Measurements from ENCODE around the gene PDE4A.
"Not testable (repeated sequence)": the region's sequence is repeated elsewhere in the genome, so short reads cannot be mapped to it uniquely, and the experiment has no call there.

PDE4A gene

DNA sequence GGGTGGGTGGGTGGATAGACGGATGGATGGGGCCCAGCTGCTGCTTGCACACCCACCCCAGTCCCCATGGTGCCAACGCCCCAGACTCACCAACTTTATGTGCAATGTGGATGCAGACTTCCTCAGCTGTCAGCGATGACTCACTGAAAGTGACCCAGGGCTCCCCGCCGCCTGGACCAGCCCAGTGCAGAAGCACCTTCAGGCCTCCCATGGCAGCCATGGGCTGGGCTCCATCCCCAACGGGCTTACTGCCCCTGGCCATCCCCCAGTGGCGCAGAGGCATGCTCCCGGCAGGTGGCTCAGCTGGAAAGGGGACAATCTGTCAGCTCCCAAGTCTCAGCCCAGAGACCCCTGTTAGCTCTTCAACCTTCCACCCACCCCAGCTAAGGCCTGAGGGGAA, 42.2 kb upstream of the PDE4A start:
- Histone ChIP-seq H2AFZ (ENCODE audit: low read length) (no peak overlapping the region), H3K4me3 (ENCODE audit: low read depth, low read length, poor library complexity, severe bottlenecking) (no peak overlapping the region), H3K36me3 (ENCODE audit: insufficient read depth, low read length) (peaks cover 24% of the 10 kb centered on the region), H3K27ac (ENCODE audit: low read depth, low read length, poor library complexity, severe bottlenecking) (no peak overlapping the region), H3K4me1 (ENCODE audit: insufficient read depth, low read length, severe bottlenecking) (peaks cover 11% of the 10 kb centered on the region), H3K79me2 (ENCODE audit: insufficient read depth, low read length) (peaks cover 8% of the 10 kb centered on the region; the same call in 1 of the 2 replicates), H3K27me3 (ENCODE audit: insufficient read depth, low read length) (no peaks in the 10 kb centered on the region), H3F3A (ENCODE audit: insufficient read depth, low read length) (no peaks in the 10 kb centered on the region), H3K9me2 (ENCODE audit: low read depth, low read length) (no peaks in the 10 kb centered on the region), H3K9ac (ENCODE audit: low read length) (no peak overlapping the region), H3K4me2 (ENCODE audit: low read length) (no peak overlapping the region), H4K20me1 (ENCODE audit: insufficient read depth, low read length) (no peaks in the 10 kb centered on the region), H3K9me3 (ENCODE audit: low read length) (no peaks in the 10 kb centered on the region)
- no peak for TF ChIP-seq EZH2 (IDR thresholded peaks at IDR 0.05; ENCODE audit: borderline replicate concordance, low read length)
- TF ChIP-seq, protein P1, sequence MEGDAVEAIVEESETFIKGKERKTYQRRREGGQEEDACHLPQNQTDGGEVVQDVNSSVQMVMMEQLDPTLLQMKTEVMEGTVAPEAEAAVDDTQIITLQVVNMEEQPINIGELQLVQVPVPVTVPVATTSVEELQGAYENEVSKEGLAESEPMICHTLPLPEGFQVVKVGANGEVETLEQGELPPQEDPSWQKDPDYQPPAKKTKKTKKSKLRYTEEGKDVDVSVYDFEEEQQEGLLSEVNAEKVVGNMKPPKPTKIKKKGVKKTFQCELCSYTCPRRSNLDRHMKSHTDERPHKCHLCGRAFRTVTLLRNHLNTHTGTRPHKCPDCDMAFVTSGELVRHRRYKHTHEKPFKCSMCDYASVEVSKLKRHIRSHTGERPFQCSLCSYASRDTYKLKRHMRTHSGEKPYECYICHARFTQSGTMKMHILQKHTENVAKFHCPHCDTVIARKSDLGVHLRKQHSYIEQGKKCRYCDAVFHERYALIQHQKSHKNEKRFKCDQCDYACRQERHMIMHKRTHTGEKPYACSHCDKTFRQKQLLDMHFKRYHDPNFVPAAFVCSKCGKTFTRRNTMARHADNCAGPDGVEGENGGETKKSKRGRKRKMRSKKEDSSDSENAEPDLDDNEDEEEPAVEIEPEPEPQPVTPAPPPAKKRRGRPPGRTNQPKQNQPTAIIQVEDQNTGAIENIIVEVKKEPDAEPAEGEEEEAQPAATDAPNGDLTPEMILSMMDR (IDR thresholded peaks at IDR 0.05; ENCODE audit: low read length) = no peak

DNA sequence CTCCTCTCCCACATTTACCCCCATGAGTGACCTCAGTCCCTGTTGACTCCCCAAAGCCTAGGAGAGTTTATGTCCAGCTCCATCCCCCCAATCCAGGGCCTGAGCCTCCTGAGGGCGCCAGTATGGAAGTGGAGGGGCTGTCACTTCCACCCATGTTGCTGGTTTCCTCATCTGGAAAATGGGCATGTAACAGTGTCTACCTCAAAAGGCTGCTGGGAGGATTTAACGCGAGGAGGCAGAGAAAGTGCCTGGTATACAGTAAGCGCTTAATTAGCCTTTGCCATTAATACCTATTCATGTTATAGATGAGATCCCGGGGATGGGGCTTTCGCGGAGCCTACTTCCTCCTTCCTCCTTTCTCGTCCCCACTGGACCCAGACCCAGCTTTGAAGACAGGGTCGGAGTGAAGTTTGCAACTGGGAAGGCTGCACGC, 40.4 kb upstream of the PDE4A start:
- Histone ChIP-seq H3K9me2 (ENCODE audit: low read depth, low read length) (no peaks in the 10 kb centered on the region), H3K9ac (ENCODE audit: low read length) (peak overlapping the region; percentile 89), H3K27me3 (ENCODE audit: insufficient read depth, low read length) (no peaks in the 10 kb centered on the region), H3K4me1 (ENCODE audit: insufficient read depth, low read length, severe bottlenecking) (peaks cover 11% of the 10 kb centered on the region), H2AFZ (ENCODE audit: low read length) (no peak overlapping the region), H3K4me3 (ENCODE audit: low read depth, low read length, poor library complexity, severe bottlenecking) (peak overlapping the region; percentile 82), H3K79me2 (ENCODE audit: insufficient read depth, low read length) (peaks cover 8% of the 10 kb centered on the region; the same call in 1 of the 2 replicates), H3F3A (ENCODE audit: insufficient read depth, low read length) (no peaks in the 10 kb centered on the region), H3K36me3 (ENCODE audit: insufficient read depth, low read length) (peaks cover 17% of the 10 kb centered on the region), H3K9me3 (ENCODE audit: low read length) (no peaks in the 10 kb centered on the region), H4K20me1 (ENCODE audit: insufficient read depth, low read length) (no peaks in the 10 kb centered on the region), H3K27ac (ENCODE audit: low read depth, low read length, poor library complexity, severe bottlenecking) (peak overlapping the region; percentile 6), H3K4me2 (ENCODE audit: low read length) (peak overlapping the region; percentile 82)
- TF ChIP-seq, protein P1 (IDR thresholded peaks at IDR 0.05; ENCODE audit: low read length) = no peak
- no peak for TF ChIP-seq EZH2 (IDR thresholded peaks at IDR 0.05; ENCODE audit: borderline replicate concordance, low read length)

DNA sequence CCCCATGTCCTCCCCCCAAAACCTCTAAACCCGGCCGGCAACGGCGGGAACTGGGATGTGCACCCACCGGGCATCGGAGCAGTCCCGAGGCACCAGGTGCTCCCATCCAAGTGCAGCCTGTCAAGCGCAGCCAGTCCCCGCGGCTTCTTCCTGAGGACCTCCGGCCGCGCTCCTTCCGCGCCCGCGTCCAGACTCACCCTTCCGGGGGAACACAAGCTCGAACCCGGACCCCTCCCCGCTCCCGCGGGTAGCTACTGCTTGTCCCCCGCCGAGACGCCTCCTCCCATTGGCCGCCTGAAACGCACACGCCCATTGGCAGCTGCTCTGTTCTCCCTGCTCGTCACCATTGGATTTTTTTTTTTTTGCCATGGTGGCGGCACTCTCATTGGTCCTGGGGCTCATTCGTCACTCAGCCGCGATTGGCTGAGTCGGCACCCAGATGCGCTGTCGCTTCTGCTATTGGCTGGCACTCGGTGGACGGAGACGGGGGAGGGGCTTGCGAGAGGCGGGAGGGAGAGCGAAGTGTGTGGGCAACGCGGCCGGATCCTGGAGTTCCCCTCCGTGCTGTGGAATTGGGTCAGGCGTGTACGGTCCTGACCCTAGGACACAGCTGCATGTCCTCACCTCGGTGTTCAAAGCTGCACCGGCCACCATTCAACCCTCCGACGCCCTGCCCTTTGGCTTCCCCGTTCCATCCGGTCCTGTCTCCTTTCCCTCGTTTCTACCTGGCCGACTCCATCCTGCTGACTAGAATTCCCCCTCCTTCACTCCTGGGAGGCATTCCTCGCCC, 39.8 kb upstream of the PDE4A start, which contains the start of gene TYK2:
TSS of gene TYK2 (minus strand) at position 260 of the 790 bp plus-strand sequence. CDS start 2,166 bp downstream, outside the sequence.
- Histone ChIP-seq H3K79me2 (ENCODE audit: insufficient read depth, low read length) (peaks cover 8% of the 10 kb centered on the region; the same call in 1 of the 2 replicates), H3K4me1 (ENCODE audit: insufficient read depth, low read length, severe bottlenecking) (peaks cover 11% of the 10 kb centered on the region), H3K9me3 (ENCODE audit: low read length) (no peaks in the 10 kb centered on the region), H3K27ac (ENCODE audit: low read depth, low read length, poor library complexity, severe bottlenecking) (peak within 1 kb of the TSS; percentile 31), H3K27me3 (ENCODE audit: insufficient read depth, low read length) (no peaks in the 10 kb centered on the region), H2AFZ (ENCODE audit: low read length) (no peak within 1 kb of the TSS), H4K20me1 (ENCODE audit: insufficient read depth, low read length) (no peaks in the 10 kb centered on the region), H3K9ac (ENCODE audit: low read length) (peak within 1 kb of the TSS; percentile 89), H3K4me3 (ENCODE audit: low read depth, low read length, poor library complexity, severe bottlenecking) (peak within 1 kb of the TSS; percentile 82), H3F3A (ENCODE audit: insufficient read depth, low read length) (no peaks in the 10 kb centered on the region), H3K9me2 (ENCODE audit: low read depth, low read length) (no peaks in the 10 kb centered on the region), H3K4me2 (ENCODE audit: low read length) (peak within 1 kb of the TSS; percentile 94), H3K36me3 (ENCODE audit: insufficient read depth, low read length) (peaks cover 12% of the 10 kb centered on the region; the same call in 1 of the 2 replicates)
- TF ChIP-seq, protein P1 (IDR thresholded peaks at IDR 0.05; ENCODE audit: low read length) = no peak
- no peak for TF ChIP-seq EZH2 (IDR thresholded peaks at IDR 0.05; ENCODE audit: borderline replicate concordance, low read length)

DNA sequence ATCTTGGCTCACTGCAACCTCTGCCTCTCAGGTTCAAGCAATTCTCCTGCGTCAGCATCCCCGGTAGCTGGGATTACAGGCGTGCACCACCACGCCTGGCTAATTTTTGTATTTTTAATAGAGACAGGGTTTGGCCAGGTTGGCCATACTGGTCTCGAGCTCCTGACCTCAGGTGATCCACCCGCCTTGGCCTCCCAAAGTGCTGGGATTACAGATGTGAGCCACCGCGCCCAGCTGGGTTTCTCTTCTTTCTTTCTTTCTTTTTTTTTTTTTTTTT, 37.2 kb upstream of the PDE4A start:
- not testable (repeated sequence) for H3K4me2 ChIP-seq (ENCODE audit: low read length); H3K27ac ChIP-seq (ENCODE audit: low read depth, low read length, poor library complexity, severe bottlenecking); H3K36me3 ChIP-seq (ENCODE audit: insufficient read depth, low read length); H4K20me1 ChIP-seq (ENCODE audit: insufficient read depth, low read length); H3K9me3 ChIP-seq (ENCODE audit: low read length); H3K27me3 ChIP-seq (ENCODE audit: insufficient read depth, low read length); H3K79me2 ChIP-seq (ENCODE audit: insufficient read depth, low read length); H3K4me3 ChIP-seq (ENCODE audit: low read depth, low read length, poor library complexity, severe bottlenecking); H3K9ac ChIP-seq (ENCODE audit: low read length); H3K9me2 ChIP-seq (ENCODE audit: low read depth, low read length); H3F3A ChIP-seq (ENCODE audit: insufficient read depth, low read length); H2AFZ ChIP-seq (ENCODE audit: low read length)
- H3K4me1 ChIP-seq (ENCODE audit: insufficient read depth, low read length, severe bottlenecking) = peaks cover 11% of the 10 kb centered on the region
